ENCODE results near the gene PCIF1. TPM values are rescaled to one million over a fixed set of nuclear protein-coding genes. Genes with fewer than 3 reads are reported as not detected.

Gene PCIF1
- total RNA-seq, 4 donors from 2014 or later = 52.2 to 59.0 (median 53.0) TPM

GRCh38 chr20:45893831-45894230 lies 40.7 kb upstream of the PCIF1 start:
- Histone ChIP-seq H3K27ac (no peak overlapping the region), H3K4me1 (peaks cover 0 to 33% (median 20%) of the 10 kb centered on the region in 4 donors), H3K9me3 (no peaks in the 10 kb centered on the region), H3K36me3 (peaks cover 0 to 67% (median 31%) of the 10 kb centered on the region in 3 donors), H3K4me3 (no peak overlapping the region), H3K27me3 (no peaks in the 10 kb centered on the region)
- DNase-seq (ENCODE audit: low spot score in 2 of 2) = no peak
- TF ChIP-seq CTCF (IDR thresholded peaks at IDR 0.05) = no peak
- no peak for TF ChIP-seq POLR2A (IDR thresholded peaks at IDR 0.05)
- no peak for TF ChIP-seq EP300 (IDR thresholded peaks at IDR 0.05)
- 78 to 94% methylated on average over 4 of the region's 4 CpGs for WGBS, 2 donors

GRCh38 chr20:45894797-45895196 lies 39.7 kb upstream of the PCIF1 start:
- Histone ChIP-seq H3K27me3 (no peaks in the 10 kb centered on the region), H3K4me1 (peaks cover 0 to 24% (median 18%) of the 10 kb centered on the region in 4 donors), H3K9me3 (no peaks in the 10 kb centered on the region), H3K27ac (no peak overlapping the region), H3K36me3 (peaks cover 0 to 77% (median 31%) of the 10 kb centered on the region in 3 donors), H3K4me3 (no peak overlapping the region)
- DNase-seq (ENCODE audit: low spot score in 2 of 2) = no peak
- TF ChIP-seq CTCF (IDR thresholded peaks at IDR 0.05) (no peak), POLR2A (IDR thresholded peaks at IDR 0.05) (no peak), EP300 (IDR thresholded peaks at IDR 0.05) (no peak)
- WGBS, 2 donors = 73 to 79% methylated on average over 6 to 10 of the region's 12 CpGs

GRCh38 chr20:45896641-45897161 lies 37.8 kb upstream of the PCIF1 start:
- no peaks in the 10 kb centered on the region for H3K9me3 ChIP-seq
- peaks cover 0 to 14% (median 10%) of the 10 kb centered on the region in 4 donors for H3K4me1 ChIP-seq
- H3K27ac ChIP-seq = no peak overlapping the region
- H3K4me3 ChIP-seq = no peak overlapping the region
- 93 to 95% methylated on average over 12 to 14 of the region's 14 CpGs for WGBS, 2 donors
- no peak for DNase-seq (ENCODE audit: low spot score in 2 of 2)
- TF ChIP-seq EP300 (IDR thresholded peaks at IDR 0.05) (no peak), CTCF (IDR thresholded peaks at IDR 0.05) (no peak)
- H3K27me3 ChIP-seq = no peaks in the 10 kb centered on the region
- peaks cover 0 to 95% (median 31%) of the 10 kb centered on the region in 3 donors for H3K36me3 ChIP-seq

GRCh38 chr20:45897289-45897688 lies 37.2 kb upstream of the PCIF1 start:
- Histone ChIP-seq H3K36me3 (peaks cover 0 to 99% (median 31%) of the 10 kb centered on the region in 3 donors), H3K4me3 (no peak overlapping the region), H3K27me3 (no peaks in the 10 kb centered on the region), H3K27ac (no peak overlapping the region), H3K4me1 (peaks cover 0 to 8% (median 4%) of the 10 kb centered on the region in 4 donors), H3K9me3 (no peaks in the 10 kb centered on the region)
- DNase-seq (ENCODE audit: low spot score in 2 of 2) = no peak
- no peak for TF ChIP-seq POLR2A (IDR thresholded peaks at IDR 0.05)
- TF ChIP-seq EP300 (IDR thresholded peaks at IDR 0.05) = no peak
- no peak for TF ChIP-seq CTCF (IDR thresholded peaks at IDR 0.05)
- 64 to 72% methylated on average over 2 of the region's 2 CpGs for WGBS, 2 donors

GRCh38 chr20:45897692-45898091 lies 36.8 kb upstream of the PCIF1 start:
- Histone ChIP-seq H3K9me3 (no peaks in the 10 kb centered on the region), H3K4me3 (no peak overlapping the region), H3K36me3 (peaks cover 0 to 99% (median 31%) of the 10 kb centered on the region in 3 donors), H3K27ac (no peak overlapping the region), H3K27me3 (no peaks in the 10 kb centered on the region), H3K4me1 (peaks cover 0 to 4% (median 2%) of the 10 kb centered on the region in 4 donors)
- no peak for DNase-seq (ENCODE audit: low spot score in 2 of 2)
- 90 to 94% methylated on average over 6 to 7 of the region's 7 CpGs for WGBS, 2 donors
- no peak for TF ChIP-seq CTCF (IDR thresholded peaks at IDR 0.05)
- TF ChIP-seq POLR2A (IDR thresholded peaks at IDR 0.05) = no peak
- no peak for TF ChIP-seq EP300 (IDR thresholded peaks at IDR 0.05)

Data from tibial nerve (tissue), 4 donors.